ENCODE results near the gene IFNAR1. TPM values are rescaled to one million over a fixed set of nuclear protein-coding genes. Genes with fewer than 3 reads are reported as not detected.

IFNAR1 gene
- total RNA-seq, 1 experiment from 2014 or later: 20.5 TPM

- DNase-seq (ENCODE audit: low read depth, low spot score): no peak
- intact Hi-C loops (cut with micrococcal nuclease): no loop called here
- ChIA-PET RAD21 (ENCODE audit: low non-redundant PET in 1 of 2, low total read pairs in 2 of 2, uncharacterized antibody in 2 of 2, unreplicated experiment in 2 of 2) (no interaction called here), POLR2A (no interaction called here), CTCF (no interaction called here)
- no peaks in the 10 kb centered on the region for H4K20me1 ChIP-seq (ENCODE audit: insufficient read depth)
- H3K4me2 ChIP-seq (ENCODE audit: low read length): no peak overlapping the region
- no peak for ATAC-seq
- no peaks in the 10 kb centered on the region for H3K9me2 ChIP-seq (ENCODE audit: insufficient read depth)
- no peak overlapping the region for H3K4me3 ChIP-seq (replicated peaks in 1 of 2; ENCODE audit: low read depth in 1 of 2, low read length in 2 of 2)
- H3K9me3 ChIP-seq (ENCODE audit: control insufficient read depth in 1 of 2, insufficient read depth in 1 of 2, low read depth in 1 of 2, low read length in 2 of 2): peaks cover 12 to 21% of the 10 kb centered on the region in 2 experiments; a peak in 2 of 4 replicates
- H3K27me3 ChIP-seq (ENCODE audit: insufficient read depth, low read length): no peaks in the 10 kb centered on the region
- peaks cover 1 to 2% of the 10 kb centered on the region in 2 experiments; a peak in 2 of 4 replicates for H3K4me1 ChIP-seq (ENCODE audit: control insufficient read depth in 1 of 2, insufficient read depth in 2 of 2, low read length in 2 of 2)
- H3K27ac ChIP-seq (ENCODE audit: low read depth, low read length): no peak overlapping the region
- TF ChIP-seq REST (IDR thresholded peaks at IDR 0.05; ENCODE audit: low read depth) (no peak), SRF (IDR thresholded peaks at IDR 0.05; ENCODE audit: low read depth) (no peak), TCF7L2 (IDR thresholded peaks at IDR 0.05; ENCODE audit: borderline replicate concordance, extremely low read depth, insufficient read depth, insufficient read length) (no peak), SP1 (IDR thresholded peaks at IDR 0.05; ENCODE audit: low read depth) (no peak), RAD21 (IDR thresholded peaks at IDR 0.05; ENCODE audit: low read depth) (no peak), POLR2AphosphoS5 (IDR thresholded peaks at IDR 0.05; ENCODE audit: low read depth, low read length) (no peak), EGR1 (IDR thresholded peaks at IDR 0.05; ENCODE audit: low read depth) (no peak)
- H3K9ac ChIP-seq (ENCODE audit: low read length): no peak overlapping the region
- no peak overlapping the region for H2AFZ ChIP-seq (ENCODE audit: low read depth, low read length, poor library complexity, severe bottlenecking)
- H3K36me3 ChIP-seq (ENCODE audit: control insufficient read depth in 1 of 2, insufficient read depth in 2 of 2, low read length in 2 of 2): no peaks in the 10 kb centered on the region
- no peaks in the 10 kb centered on the region for H3K79me2 ChIP-seq (ENCODE audit: insufficient read depth, low read length)
- BruUV-seq (replicated peaks): no TSS peak
These were observed 43.8 kb downstream of the IFNAR1 start for GRCh38 chr21:33368576-33368975.

GRCh38 chr21:33369586-33369985 lies 44.8 kb downstream of the IFNAR1 start:
- Histone ChIP-seq H3K27me3 (ENCODE audit: insufficient read depth, low read length) (no peaks in the 10 kb centered on the region), H3K79me2 (ENCODE audit: insufficient read depth, low read length) (no peaks in the 10 kb centered on the region), H3K27ac (ENCODE audit: low read depth, low read length) (no peak overlapping the region), H3K9me3 (ENCODE audit: control insufficient read depth in 1 of 2, insufficient read depth in 1 of 2, low read depth in 1 of 2, low read length in 2 of 2) (peaks cover 12 to 21% of the 10 kb centered on the region in 2 experiments; a peak in 2 of 4 replicates), H4K20me1 (ENCODE audit: insufficient read depth) (no peaks in the 10 kb centered on the region), H3K4me1 (ENCODE audit: control insufficient read depth in 1 of 2, insufficient read depth in 2 of 2, low read length in 2 of 2) (peaks cover 10 to 11% of the 10 kb centered on the region in 2 experiments), H3K36me3 (ENCODE audit: control insufficient read depth in 1 of 2, insufficient read depth in 2 of 2, low read length in 2 of 2) (no peaks in the 10 kb centered on the region), H3K4me2 (ENCODE audit: low read length) (no peak overlapping the region), H3K9ac (ENCODE audit: low read length) (no peak overlapping the region), H3K4me3 (replicated peaks in 1 of 2; ENCODE audit: low read depth in 1 of 2, low read length in 2 of 2) (no peak overlapping the region), H2AFZ (ENCODE audit: low read depth, low read length, poor library complexity, severe bottlenecking) (no peak overlapping the region), H3K9me2 (ENCODE audit: insufficient read depth) (no peaks in the 10 kb centered on the region)
- DNase-seq (ENCODE audit: low read depth, low spot score) (no peak), ATAC-seq (no peak)
- RAD21 ChIA-PET (ENCODE audit: low non-redundant PET in 1 of 2, low total read pairs in 2 of 2, uncharacterized antibody in 2 of 2, unreplicated experiment in 2 of 2): no interaction called here
- POLR2A ChIA-PET: no interaction called here
- intact Hi-C loops (cut with micrococcal nuclease): no loop called here
- BruUV-seq (replicated peaks): no TSS peak
- CTCF ChIA-PET: no interaction called here
- TF ChIP-seq TCF7L2 (IDR thresholded peaks at IDR 0.05; ENCODE audit: borderline replicate concordance, extremely low read depth, insufficient read depth, insufficient read length) (no peak), FOSL1 (IDR thresholded peaks at IDR 0.05; ENCODE audit: low read depth) (no peak), ELF1 (IDR thresholded peaks at IDR 0.05; ENCODE audit: borderline replicate concordance, low read depth) (no peak), CTCF (IDR thresholded peaks at IDR 0.05 in 2 of 3, conservative IDR thresholded peaks at IDR 0.05 in 1 of 3; ENCODE audit: borderline replicate concordance in 1 of 3, insufficient read depth in 1 of 3, low read depth in 2 of 3, low read length in 2 of 3) (no peak), EGR1 (IDR thresholded peaks at IDR 0.05; ENCODE audit: low read depth) (no peak), MAX (IDR thresholded peaks at IDR 0.05) (no peak)
